Stimulated activated CD4-positive, alpha-beta T cell treated with anti-CD3 and anti-CD28 coated beads, Interleukin-1b, Interleukin-23, amount 100 ng/mL, for 1 hour (primary cell): ENCODE results near the gene NEIL1.
A peak's percentile ranks its signal among the peaks of the same experiment; 100 is the strongest.

Experiments
- DNase-seq, 2 donors: peaks; one replicate each; pipeline ENCODE4 v3.0.0-alpha.2; 2020; ENCODE audit warnings: low read depth in 2 of 2

Gene NEIL1

DNA sequence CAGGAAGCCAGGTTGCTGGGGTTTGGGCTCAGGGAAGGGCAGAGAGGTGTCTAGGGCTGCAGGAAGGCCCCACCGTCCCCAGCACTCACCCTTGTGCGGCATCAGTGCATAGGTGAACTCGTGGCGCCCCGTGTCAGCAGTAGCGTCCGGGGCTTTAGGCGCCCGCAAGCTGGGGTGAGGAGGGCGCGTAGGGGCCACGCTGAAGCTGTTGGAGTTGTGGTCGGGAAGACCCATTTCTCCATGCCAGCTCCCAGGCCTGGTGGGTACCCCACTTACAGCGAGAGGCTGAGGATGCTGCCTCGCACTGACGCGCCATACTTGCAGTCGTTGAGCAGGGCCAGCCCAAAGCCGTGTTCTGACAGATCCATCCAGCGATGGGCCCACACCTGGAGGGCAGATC, 9.7 kb downstream of the NEIL1 start:
- no peak for DNase-seq

DNA sequence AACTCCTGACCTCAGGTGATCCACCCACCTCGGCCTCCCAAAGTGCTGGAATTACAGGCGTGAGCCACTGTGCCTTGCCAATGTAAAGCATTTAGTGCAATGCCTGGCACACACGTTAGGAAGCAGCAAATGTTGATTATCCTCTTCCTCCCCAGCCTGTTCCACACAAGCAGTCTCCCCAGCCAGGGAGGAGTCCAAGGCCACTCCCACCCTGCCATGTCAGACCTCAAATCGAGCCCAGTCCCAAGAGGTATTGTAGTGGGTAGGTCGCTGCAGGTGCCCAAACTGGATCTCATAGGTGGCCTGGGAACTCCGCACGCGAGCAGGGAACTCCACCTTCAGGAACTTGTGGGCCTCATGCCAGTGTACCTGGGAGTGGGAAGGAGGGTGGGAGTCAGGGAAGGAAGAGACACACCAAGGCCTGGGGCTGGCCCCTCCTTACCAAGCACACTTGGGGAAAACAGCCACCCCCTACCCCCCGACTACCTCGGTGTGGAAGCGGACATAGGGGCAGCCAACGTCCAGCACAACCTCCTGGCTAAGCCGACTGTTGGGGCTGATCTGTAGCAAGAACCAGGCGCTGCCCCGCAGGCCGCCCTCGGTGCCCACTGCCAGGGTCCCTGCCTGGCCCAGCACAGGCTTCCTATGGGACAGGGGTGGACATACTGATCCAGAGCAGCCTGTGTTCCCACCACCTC, 11.3 kb downstream of the NEIL1 start:
- no peak for DNase-seq

DNA sequence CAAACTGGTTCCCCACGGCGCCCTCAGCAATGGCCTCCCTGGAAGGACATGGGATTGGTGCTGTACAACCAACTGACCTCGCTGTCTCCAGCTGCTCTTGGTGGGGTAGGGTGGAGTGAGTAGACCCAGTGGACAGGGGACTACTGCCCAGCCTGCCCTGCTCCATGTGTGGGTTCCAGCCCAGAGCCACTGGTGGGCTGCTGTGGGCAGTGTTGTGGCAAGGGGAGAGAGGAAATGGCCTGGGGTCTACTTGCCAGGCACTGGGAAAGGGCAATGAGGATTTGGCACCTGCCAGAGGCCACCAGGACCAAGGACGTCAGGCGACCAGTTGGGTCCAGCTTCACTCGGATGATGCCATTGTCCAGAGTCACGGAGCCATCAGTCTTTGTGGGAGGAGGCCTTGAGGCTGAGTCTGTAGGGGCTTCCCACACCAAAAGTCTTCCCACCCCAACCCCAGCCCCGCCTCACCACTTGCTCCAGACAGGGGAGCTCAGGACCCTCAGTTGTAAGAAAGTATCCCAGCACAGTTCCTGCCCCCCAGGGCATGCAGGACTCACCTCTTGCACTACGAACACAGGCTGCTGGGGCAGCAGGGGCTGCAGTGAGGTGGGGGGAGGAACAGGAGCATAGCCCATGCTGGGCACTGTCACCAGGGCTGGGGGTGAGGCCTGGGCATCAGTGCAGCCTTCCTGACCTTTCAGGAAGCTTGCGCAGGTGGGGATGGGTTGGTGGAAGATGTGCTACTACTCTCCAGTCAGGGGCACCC, 12.1 kb downstream of the NEIL1 start:
- no peak for DNase-seq

DNA sequence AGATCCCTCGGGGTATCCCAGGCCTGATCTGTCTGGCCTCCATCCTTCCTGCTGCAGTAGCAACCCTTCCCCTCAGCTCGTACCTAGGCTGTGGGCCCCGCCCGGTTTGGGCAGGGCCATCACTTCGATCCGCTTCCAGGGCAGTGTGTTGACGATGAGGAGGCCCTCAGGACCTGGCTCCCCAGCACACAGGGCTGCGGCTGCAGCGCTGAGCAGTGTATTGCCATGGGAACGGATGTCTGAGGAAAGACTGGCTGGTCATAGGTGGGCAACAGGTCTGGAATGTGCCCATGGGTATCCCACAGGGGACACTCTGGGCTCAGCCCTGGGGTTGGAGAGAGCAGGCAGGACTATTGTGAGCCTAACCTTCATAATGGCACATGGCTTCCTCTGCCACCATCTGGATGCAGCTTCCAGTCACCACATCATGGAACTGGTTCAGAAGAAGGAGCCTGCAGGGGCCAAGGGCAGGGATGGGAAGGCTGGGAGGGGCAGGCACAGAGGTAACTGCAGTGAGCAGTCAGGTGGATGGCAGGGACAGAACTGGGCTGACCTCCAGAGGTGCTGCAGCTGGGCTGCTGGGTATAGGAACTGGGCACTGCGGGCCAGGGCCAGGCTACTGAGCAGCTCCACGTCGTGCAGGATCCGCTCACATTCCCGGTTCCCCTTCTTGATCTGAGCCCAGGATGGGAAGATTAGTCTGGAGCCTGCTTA, 12.9 kb downstream of the NEIL1 start:
- DNase-seq, result no peak

DNA sequence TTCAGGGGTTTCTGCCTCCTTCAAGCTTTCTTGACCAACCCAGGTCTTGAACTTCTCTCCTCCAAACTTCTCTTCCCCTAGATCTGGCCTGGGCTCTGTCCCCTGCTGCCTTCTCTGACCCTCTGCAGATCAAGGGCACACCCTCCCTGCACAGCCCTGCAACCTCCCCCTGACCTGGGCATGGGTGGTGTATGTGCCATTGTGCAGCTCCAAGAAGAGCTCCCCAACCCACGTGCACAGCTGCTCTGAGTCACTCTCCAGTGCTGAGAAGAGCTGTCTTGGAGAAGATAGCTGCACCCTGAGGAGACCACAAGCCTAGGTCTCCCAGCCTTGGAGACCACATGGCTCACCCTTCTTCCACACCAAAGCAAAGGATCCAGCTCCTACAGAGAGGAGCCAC, 13.6 kb downstream of the NEIL1 start:
- no peak for DNase-seq

DNA sequence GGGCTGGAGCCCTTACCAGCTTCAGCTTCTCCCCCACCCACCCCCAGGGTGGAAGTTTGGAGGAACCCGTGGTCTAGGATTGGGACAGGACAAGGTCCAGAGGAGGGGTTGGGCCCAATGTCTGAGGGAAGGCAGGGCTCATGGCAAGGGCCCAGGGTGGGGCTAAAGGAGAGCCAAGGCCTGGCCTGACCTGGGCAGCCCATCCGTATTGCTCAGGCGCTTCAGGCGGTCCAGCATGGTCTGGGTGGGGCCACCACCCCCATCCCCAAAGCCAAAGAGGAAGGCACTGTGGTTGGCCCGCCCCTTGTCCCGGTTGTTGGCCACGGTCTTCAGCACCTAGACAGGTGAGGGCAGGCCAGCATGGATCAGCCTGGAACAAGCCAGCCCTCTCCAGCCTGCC, 14.0 kb downstream of the NEIL1 start:
- no peak for DNase-seq

DNA sequence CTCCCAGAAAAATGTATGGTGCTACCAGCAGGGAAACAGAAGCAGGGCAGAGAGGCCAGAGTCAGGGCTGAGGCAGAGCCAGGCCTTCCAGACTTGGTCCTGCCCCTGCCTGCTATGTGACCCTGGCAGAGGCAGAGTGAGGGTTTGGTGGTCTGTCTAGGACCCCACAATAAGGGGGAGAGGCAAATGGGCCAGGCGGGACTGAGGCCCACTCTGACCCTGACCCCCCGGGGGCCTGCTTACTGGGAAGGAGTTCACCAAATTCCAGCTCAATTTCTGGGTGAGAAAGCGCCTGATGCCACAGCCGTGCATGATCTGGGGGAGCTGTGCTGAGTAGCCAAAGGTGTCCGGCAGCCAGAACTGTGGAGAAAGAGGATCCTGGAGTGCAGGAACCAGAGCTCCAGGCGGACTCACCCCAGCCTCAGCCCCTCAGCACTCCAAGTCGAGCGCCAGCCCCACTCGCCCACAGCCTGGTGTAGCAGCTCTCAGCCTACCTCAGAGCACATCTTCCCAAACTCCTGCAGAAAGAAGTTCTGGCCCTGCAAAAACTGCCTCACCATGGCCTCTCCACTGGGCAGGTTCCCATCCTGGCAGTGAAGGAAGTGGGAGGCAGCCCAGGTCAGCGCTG, 14.6 kb downstream of the NEIL1 start:
- no peak for DNase-seq

DNA sequence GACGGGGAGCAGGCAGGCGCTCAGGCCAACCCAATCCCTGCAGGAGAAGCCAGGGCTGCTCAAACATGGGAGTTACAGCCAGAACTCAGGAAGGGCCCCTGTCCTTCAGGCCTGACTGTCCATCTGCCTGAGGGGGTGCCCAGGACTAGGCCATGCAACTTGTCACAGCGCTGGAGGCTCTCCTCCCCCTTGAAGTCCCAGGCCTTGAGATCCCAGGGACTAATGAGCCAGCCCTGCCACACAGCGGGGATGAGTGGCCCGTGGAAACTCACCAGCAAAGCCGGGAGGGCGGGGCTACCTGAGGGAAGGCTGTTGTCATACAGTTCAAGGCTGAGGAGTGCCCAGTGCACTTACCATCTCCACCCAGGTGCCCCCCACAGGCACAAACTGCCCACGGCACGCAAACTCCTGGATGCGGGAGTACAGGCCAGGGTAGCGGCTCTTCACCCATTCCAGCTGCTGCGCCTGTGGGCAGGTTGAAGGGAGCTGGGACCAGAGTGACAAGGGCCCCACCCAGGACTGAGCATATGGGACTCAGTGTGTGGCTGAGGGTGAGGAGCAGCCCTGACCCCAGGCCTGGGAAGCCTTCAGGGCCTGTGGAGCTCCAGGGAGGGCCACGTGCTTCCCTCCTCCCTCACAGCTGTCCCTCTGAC, 15.3 kb downstream of the NEIL1 start:
- DNase-seq, result no peak

DNA sequence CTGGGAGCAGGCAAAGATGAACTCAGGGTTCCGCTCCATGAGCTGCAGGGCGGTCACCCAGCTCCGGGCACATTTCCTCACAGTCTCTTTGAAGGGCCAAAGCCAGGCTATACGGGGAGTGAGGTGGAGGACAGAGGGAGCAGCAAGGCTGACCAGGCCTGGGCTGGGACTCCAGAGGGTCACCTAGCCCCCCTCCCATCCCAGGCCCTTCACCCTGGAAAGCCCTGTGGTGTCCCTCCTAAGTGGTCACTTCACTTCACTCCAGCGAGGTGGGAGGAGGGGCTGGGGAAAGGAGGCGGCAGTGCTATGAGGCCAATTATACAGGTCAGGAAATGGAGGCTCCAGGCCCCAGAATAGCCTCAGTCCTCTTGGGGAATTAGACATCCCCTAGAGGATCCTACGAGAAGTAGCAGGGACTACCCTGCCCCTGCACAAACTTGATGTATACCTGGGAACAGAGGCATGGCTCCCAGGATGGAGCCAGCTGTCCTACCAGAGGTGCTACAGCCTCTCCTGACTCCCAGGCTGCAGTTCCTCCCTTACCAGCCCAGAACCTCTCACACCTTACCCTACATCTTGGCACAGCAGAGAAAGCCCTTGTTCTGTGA, 15.9 kb downstream of the NEIL1 start:
- no peak for DNase-seq

DNA sequence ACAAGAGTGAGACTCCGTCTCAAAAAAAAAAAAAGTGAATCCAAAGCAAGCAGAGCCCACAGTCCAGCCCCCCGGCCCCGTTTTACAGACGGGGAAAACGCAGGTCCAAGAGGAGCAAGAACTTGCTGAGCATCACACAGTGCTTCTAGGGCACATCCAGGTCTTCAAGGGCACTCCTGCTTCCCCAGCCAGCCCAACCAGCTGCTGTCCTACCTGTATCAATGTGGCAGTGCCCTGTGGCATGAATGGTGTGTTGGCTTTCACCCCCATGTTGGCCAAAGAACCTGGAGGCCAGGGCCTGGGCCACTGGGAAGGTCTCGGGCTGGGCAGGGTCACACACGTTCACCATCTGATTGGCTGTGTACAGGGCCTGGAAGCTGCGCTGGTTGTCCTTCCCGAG, 16.9 kb downstream of the NEIL1 start:
- no peak for DNase-seq

DNA sequence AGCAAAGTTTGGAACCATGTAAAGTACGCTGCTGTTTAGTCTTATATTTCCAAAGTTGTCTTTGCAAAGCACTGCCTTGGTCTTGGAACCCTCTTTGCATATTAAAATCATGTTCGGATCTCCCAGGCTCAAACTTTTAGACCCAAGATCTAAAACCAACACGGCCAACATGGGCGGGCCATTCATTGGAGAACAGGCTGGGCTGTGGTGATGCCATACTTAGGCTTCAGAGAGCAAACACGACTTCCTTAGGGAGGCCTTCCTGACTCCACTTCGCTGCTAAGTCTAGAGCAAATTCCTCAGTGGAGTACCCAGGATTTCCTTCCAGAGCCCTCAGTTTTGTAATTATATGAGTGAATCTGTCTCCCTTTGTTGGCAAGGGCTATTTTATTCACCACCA, 18.0 kb downstream of the NEIL1 start:
- no peak for DNase-seq

DNA sequence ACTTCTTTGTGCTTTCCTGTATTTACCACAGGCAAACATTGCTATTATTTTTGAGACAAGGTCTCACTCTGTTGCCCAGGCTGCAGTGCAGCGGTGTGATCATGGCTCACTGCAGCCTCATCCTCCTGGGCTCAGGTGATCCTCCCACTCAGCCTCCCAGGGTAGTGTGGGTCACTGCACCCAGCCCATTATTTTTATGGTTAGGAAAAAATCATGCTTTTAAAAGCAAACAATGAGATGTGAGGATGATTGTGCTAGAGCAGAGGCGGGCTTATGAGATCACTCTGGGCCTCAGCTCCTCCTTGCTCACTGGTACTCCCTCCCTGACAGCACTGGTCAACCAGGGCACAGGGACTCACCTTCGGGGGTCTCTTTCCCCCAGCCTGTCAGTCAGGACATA, 19.3 kb downstream of the NEIL1 start:
- DNase-seq, result no peak

DNA sequence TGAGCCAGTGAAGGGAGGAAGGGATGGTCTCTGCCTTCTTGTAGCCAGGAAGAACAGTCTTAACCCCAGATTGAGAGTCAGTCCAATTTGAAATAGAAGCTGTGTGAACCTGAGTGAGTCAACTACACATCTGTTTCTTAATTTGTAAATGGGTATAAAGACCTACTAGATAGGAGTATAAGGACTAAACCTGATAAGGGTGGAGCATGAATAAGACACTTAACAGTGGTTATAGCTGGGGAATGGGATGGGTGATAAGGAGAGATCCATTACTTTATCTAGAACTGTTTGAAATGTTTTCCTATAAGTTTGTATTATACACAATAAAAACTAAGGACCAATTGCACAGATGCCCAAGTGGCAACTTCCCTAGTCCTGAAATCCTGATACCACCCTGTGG, 20.2 kb downstream of the NEIL1 start:
- DNase-seq, result no peak

DNA sequence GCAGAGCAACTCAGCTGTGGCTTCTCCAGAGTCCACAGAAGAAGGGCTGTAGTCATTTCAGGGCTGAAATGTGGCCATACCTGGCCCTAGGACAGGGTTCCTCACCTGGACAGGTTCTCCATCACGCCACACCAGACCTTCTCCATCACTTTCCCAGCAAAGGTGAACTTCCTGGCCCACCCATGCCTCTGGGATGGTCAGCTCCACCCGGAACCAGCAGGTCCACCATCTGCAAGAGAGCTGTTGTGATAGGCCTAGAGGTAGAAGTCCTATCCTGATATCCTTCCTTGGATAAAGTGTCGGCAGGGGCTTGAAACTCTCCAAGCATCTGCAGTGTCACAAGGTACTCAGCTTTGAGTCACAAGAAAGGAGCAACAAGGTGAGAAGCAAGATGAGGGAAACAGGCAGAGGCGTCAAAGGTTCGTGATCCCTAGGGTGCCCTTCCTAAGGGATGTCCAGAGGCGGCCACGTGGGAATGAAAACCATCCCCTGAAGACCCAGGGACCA, 20.6 kb downstream of the NEIL1 start:
- DNase-seq, result no peak

DNA sequence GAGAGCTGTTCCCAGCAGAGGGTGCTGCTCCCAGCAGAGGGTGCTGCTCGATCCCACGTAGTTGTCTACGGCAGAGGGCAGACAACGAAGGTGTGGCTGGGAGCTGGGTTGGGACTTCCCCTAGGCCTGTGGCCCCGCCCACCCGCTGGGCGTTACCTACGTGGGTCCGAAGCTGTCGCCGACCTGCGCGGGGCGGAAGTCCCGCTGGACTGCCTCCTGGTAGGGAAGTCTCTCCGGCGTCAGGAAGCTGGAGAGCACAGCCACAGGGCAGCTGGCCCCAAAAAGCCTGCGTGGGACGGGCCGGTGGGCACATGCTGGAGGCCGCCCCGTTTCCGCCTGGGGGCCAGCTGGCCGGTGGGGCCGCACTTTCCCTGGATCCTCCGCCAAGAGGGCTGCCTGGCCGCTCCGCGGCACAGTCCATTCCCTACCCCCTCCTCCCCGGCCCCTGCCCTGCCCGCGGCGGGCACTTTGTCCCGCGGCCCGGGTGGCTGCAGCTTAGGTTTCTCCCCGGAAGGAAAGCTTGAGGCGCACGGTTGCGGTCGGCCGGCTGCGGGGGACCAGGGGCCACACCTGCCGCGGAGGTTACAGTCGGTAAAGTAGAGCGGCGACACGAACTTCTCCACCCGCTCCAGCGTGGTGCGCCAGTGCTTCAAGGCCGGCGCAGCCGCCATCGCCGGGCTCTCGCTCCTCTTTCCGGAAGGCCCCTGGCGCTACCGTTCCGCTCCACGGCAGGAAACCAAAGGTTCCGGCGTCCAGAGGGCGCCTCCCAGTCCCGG, 21.3 kb downstream of the NEIL1 start, which contains the start of gene MAN2C1:
MAN2C1 (minus strand) TSS at position 695 of the 776 bp plus-strand sequence; CDS start at position 671, 24 bp downstream.
- peak; percentile 79 to 89 for DNase-seq

DNA sequence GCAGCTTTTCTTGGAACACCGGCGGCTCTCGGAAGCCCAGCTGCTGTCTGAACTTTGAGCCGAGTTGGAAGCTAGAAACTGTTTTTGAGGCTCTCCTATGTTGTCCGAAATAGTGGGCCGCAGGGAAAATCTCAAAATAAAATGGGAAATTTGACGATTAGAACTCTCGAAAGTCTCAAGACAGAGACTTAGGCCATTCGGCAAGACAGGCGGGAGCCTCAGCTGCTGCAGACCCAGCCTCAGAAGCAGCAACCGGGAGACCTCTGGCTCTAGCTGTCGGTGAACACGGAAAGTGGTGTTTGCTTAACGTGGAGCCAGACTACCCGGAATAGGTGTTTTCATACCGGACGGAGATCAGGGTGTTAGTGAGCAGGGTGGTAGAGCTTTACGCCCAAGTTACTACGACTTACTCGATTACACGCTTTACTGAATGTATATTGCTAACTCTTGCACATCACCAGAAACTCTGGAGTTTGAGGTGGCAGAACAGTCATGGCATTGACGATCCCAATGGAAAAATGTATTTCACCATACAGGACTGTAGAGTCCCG, 21.9 kb downstream of the NEIL1 start:
- no peak for DNase-seq

DNA sequence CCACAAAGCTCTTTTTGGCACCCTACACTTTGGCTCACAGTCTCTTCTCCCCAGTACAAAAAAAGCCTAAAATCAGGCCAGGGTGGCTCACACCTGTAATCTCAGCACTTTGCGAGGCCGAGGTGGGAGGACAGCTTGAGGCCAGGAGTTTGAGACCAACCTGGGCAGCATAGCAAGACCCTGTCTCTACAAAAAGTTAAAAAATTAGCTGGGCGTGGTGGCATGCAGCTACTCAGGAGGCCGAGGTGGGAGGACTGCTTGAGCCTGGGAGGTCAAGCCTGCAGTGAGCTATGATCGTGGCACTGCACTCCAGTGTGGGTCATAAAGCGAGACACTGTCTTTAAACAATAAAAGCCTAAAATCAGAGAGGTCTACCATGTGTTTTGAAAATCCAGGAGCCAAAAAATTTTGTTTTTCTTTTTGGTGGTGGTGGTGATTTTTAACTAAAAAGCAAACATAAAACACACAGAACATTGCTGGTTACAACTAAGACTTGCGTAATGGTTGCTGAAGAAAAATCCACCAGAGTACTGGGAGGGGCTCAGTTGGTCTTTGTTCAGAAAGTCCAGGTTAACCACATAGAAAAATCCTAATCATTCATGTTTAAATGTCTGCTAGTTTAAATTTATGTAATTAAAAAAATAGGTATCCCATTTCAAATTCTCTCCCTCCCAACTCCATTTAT, 23.2 kb downstream of the NEIL1 start:
- no peak for DNase-seq

DNA sequence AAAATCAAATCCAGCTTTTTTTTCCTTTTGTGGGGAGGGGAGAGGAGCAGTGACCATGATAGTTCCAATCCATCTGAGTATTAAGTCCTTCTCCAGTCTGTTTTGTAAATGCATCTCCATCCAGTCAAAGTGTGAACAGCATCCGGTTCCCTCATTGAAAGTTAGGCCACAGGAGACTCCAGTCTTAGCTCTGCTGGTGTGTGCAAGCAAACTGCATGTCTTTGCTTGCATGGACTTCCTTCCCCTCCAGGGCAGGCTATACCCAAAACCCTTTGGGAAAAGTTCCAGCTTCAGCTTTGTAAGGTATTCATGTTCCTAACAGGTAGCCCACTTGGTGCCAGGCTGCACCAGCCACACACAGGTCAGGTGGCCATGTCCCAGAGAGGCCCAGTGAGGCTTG, 24.6 kb downstream of the NEIL1 start:
- DNase-seq, result no peak

DNA sequence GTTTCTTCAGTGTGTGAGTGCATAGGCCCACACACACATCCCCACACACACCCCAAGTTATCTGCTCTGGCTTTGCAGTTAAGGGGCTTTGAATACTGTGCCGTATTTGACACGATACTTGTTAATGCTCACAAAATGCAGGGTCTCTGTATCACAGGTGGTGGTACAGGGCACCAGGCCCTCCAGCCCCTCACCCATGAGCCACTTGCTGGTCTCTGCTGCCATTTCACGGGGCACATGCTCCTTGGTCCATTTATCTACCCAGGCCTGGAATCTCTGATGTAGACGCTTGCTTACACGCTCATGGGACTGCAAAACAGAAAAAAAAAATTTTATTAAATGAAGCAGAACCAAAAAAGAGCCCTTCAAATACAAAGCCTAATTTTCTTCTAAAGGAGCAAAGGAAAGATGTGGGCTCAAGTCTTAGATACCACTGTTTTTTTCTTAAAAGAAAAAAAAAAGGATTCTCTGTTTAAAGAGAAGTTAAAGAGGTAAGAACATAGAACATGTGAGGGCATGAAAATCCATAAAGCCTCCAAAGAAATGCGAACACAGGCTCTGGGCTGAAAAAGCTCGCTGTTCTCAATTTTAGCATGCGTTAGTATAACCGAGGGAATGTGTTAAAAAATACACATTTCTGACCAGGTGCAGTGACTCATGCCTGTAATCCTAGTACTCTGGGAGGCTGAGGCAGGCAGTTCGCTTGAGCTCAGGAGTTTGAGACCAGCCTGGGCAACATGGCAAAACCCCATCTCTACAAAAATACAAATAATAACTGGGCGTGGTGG, 25.3 kb downstream of the NEIL1 start:
- no peak for DNase-seq
